BJ (cell line): ENCODE measurements around the gene CDC14A. TPM values are rescaled to one million over a fixed set of nuclear protein-coding genes. Genes with fewer than 3 reads are reported as not detected.
A peak's percentile ranks its signal among the peaks of the same experiment; 100 is the strongest.

Source experiments
- CTCF ChIA-PET: fragments of 350-600 bp; formaldehyde crosslinking; extraction: SDS; loops from one replicate; lab custom pipeline; 2021; ENCODE audit warnings: antibody characterized with exemption, inconsistent platforms; lab: Yijun Ruan, JAX
- POLR2A ChIA-PET: fragments of 300-600 bp; sonication (Branson Sonifier 250); formaldehyde crosslinking; extraction: SDS; loops from one replicate; lab custom pipeline; 2021; ENCODE audit warnings: antibody characterized with exemption; lab: Charles Lee
- DNase-seq: peaks from one replicate; pipeline ENCODE4 v3.0.0-alpha.2; 2011; ENCODE audit warnings: low read depth
- H3K27me3 ChIP-seq: 2 replicates; pipeline ENCODE4 v1.6.0; 2011; ENCODE audit warnings: low read length; ENCODE audit not compliant: control insufficient read depth, insufficient read depth
- H3K36me3 ChIP-seq: 2 replicates; pipeline ENCODE4 v1.5.1; 2011; ENCODE audit warnings: low read length; ENCODE audit not compliant: control insufficient read depth, insufficient read depth
- H3K4me3 ChIP-seq: 2 replicates; pipeline ENCODE4 v1.5.1; 2011; ENCODE audit warnings: low read depth, mild to moderate bottlenecking, control low read depth, low read length
- CTCF ChIP-seq: IDR thresholded peaks from 2 replicates; pipeline ENCODE4 v1.5.1; 2011; ENCODE audit warnings: low read depth, mild to moderate bottlenecking, control low read depth, inconsistent platforms, low read length, moderate library complexity; ENCODE audit not compliant: insufficient read depth
- polyA plus RNA-seq: library from polyadenylated mRNA; depleted of rRNA; stranded (reverse); fragments of >200 nt; gene quantifications from 2 replicates; pipeline ENCODE4 v1.2.3, GENCODE V29; 2011

CDC14A gene
- polyA plus RNA-seq, 1 experiment: 1.6 TPM

- ChIA-PET CTCF (no interaction called here), POLR2A (no interaction called here)
- no peak for TF ChIP-seq CTCF
- no peak for DNase-seq
- no peaks in the 10 kb centered on the region for H3K36me3 ChIP-seq
- H3K27me3 ChIP-seq: no peaks in the 10 kb centered on the region
- no peak overlapping the region for H3K4me3 ChIP-seq
Measured at GRCh38 chr1:100360790-100361510, 8.6 kb downstream of the CDC14A start.

DNA sequence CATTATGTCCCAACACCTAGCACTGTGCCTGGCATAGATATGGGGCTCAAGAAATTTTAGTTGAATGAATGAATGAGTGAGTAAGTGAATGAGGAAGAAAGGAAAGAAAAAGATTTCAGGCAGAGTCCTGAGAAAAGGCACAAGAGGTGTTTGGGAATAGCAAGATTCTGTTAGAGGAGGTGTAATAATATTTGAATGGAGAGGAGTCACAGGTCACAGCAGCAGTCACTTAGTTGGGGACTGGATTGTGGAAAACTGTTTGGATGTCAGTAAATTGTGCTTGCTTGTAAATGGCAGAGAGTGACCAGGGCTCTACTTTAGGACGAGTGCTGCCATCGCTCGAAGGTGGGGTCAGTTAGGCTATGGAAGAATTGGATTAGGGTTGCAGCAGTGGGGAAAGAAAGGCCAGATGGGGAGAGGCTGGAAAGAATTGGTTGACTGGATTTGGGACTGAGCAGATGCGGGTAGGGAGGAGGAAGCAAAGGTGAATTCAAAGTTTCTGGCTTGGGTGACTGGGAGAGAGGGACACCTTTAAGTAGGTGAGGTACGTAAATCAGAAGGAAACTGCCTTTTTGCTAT is 9.3 kb downstream of the CDC14A start:
- Histone ChIP-seq H3K4me3 (no peak overlapping the region), H3K27me3 (no peaks in the 10 kb centered on the region), H3K36me3 (no peaks in the 10 kb centered on the region)
- ChIA-PET POLR2A (no interaction called here), CTCF (no interaction called here)
- no peak for DNase-seq
- TF ChIP-seq CTCF: no peak

GRCh38 chr1:100362821-100363466 is 10.6 kb downstream of the CDC14A start:
- H3K36me3 ChIP-seq: no peaks in the 10 kb centered on the region
- DNase-seq: peak; percentile 75
- CTCF ChIA-PET: no interaction called here
- no peak for TF ChIP-seq CTCF
- H3K27me3 ChIP-seq: no peaks in the 10 kb centered on the region
- no peak overlapping the region for H3K4me3 ChIP-seq
- POLR2A ChIA-PET: interaction anchor here (0.6 kb wide), 1 partner anchor 51 kb away, joined by 4 read pairs; no protein-coding TSS in a partner anchor

- no peaks in the 10 kb centered on the region for H3K36me3 ChIP-seq
- CTCF ChIA-PET: no interaction called here
- POLR2A ChIA-PET: interaction anchor here (0.6 kb wide), 1 partner anchor 52 kb away, joined by 4 read pairs; no protein-coding TSS in a partner anchor
- DNase-seq: no peak
- no peak overlapping the region for H3K4me3 ChIP-seq
- TF ChIP-seq CTCF: no peak
- no peaks in the 10 kb centered on the region for H3K27me3 ChIP-seq
Measured at GRCh38 chr1:100363831-100364230, 11.5 kb downstream of the CDC14A start.

- Histone ChIP-seq H3K27me3 (no peaks in the 10 kb centered on the region), H3K36me3 (no peaks in the 10 kb centered on the region), H3K4me3 (no peak overlapping the region)
- no peak for DNase-seq
- CTCF ChIA-PET: interaction anchor here (1.0 kb wide), 1 partner anchor 48 kb away, joined by 3 read pairs; no protein-coding TSS in a partner anchor
- POLR2A ChIA-PET: no interaction called here
- no peak for TF ChIP-seq CTCF
Measured at GRCh38 chr1:100364697-100365096, 12.4 kb downstream of the CDC14A start.
